GM18909 (cell line): ENCODE results near the gene MCM9.
"Not testable (repeated sequence)": the region's sequence is repeated elsewhere in the genome, so short reads cannot be mapped to it uniquely, and the experiment has no call there.

ENCODE experiments used
- ATAC-seq: cut with Tn5 transposase; IDR thresholded peaks from one replicate; pipeline ENCODE4 v1.9.1; 2021; ENCODE audit warnings: mild to moderate bottlenecking; ENCODE audit not compliant: unreplicated experiment, poor library complexity

MCM9 gene

GRCh38 chr6:118869894-118870589 lies 64.9 kb downstream of the MCM9 start:
- no peak for ATAC-seq

GRCh38 chr6:118869350-118869749 lies 65.6 kb downstream of the MCM9 start:
- ATAC-seq: no peak

- ATAC-seq: not testable (repeated sequence)
Measured at GRCh38 chr6:118868901-118869300, 66.1 kb downstream of the MCM9 start.

- ATAC-seq: no peak
Measured at GRCh38 chr6:118867181-118867580, 67.8 kb downstream of the MCM9 start.

GRCh38 chr6:118865100-118865391 lies 69.9 kb downstream of the MCM9 start:
- no peak for ATAC-seq

GRCh38 chr6:118864341-118865099 lies 70.4 kb downstream of the MCM9 start:
- ATAC-seq: peak; percentile 59

GRCh38 chr6:118862443-118862842 lies 72.5 kb downstream of the MCM9 start:
- no peak for ATAC-seq

- no peak for ATAC-seq
Measured at GRCh38 chr6:118860880-118861279, 74.1 kb downstream of the MCM9 start.

GRCh38 chr6:118860363-118860762 lies 74.6 kb downstream of the MCM9 start:
- no peak for ATAC-seq

GRCh38 chr6:118859517-118860064 lies 75.4 kb downstream of the MCM9 start:
- peak; percentile 67 for ATAC-seq

- ATAC-seq: no peak
Measured at GRCh38 chr6:118856301-118856700, 78.7 kb downstream of the MCM9 start.

- no peak for ATAC-seq
Measured at GRCh38 chr6:118853408-118853807, 81.6 kb downstream of the MCM9 start.

- peak; percentile 61 for ATAC-seq
Measured at GRCh38 chr6:118844915-118845314, 90.0 kb downstream of the MCM9 start.

GRCh38 chr6:118843685-118844390 lies 91.1 kb downstream of the MCM9 start:
- peak; percentile 92 for ATAC-seq

- ATAC-seq: no peak
Measured at GRCh38 chr6:118830691-118831090, 104.3 kb downstream of the MCM9 start.

- no peak for ATAC-seq
Measured at GRCh38 chr6:118829817-118830478, 105.0 kb downstream of the MCM9 start.

GRCh38 chr6:118826096-118826495 lies 108.9 kb downstream of the MCM9 start:
- no peak for ATAC-seq

- ATAC-seq: no peak
Measured at GRCh38 chr6:118825661-118826060, 109.3 kb downstream of the MCM9 start.

- ATAC-seq: no peak
Measured at GRCh38 chr6:118815495-118815894, 119.5 kb downstream of the MCM9 start.

GRCh38 chr6:118813775-118814174 lies 121.2 kb downstream of the MCM9 start:
- no peak for ATAC-seq

GRCh38 chr6:118812970-118813369 lies 122.0 kb downstream of the MCM9 start:
- ATAC-seq: no peak
